Loucy (cell line): Measurements from ENCODE around the gene ZNF593.

Source experiments
- H2AFZ ChIP-seq: fragments of 200-600 bp; sonication (generic); 2 replicates; pipeline ENCODE4 v1.6.0; 2016; ENCODE audit warnings: antibody characterized with exemption, mild to moderate bottlenecking, low read length, moderate library complexity
- H3F3A ChIP-seq: fragments of 200-600 bp; 2 replicates; pipeline ENCODE4 v1.6.0; 2016; ENCODE audit warnings: antibody characterized with exemption, low read depth, mild to moderate bottlenecking
- H3K27me3 ChIP-seq: fragments of 200-600 bp; sonication (generic); 2 replicates; pipeline ENCODE4 v1.6.1; 2014; ENCODE audit warnings: low read length, mild to moderate bottlenecking; ENCODE audit not compliant: insufficient read depth, poor library complexity, severe bottlenecking
- H3K36me3 ChIP-seq: fragments of 200-600 bp; sonication (generic); 2 replicates; pipeline ENCODE4 v1.6.1; 2016; ENCODE audit warnings: low read length; ENCODE audit not compliant: insufficient read depth
- H3K4me1 ChIP-seq: fragments of 200-600 bp; sonication (generic); 2 replicates; pipeline ENCODE4 v1.5.1; 2014; ENCODE audit warnings: low read length, mild to moderate bottlenecking; ENCODE audit not compliant: insufficient read depth, poor library complexity, severe bottlenecking
- H3K4me2 ChIP-seq: fragments of 200-600 bp; sonication (generic); 2 replicates; pipeline ENCODE4 v1.6.0; 2014; ENCODE audit warnings: antibody characterized with exemption, low read length, low read depth, mild to moderate bottlenecking; ENCODE audit not compliant: poor library complexity, severe bottlenecking
- H3K4me3 ChIP-seq: fragments of 200-600 bp; sonication (generic); 2 replicates; pipeline ENCODE4 v1.5.1; 2014; ENCODE audit warnings: low read length, mild to moderate bottlenecking, mixed read lengths; ENCODE audit not compliant: poor library complexity, severe bottlenecking
- H3K79me2 ChIP-seq: fragments of 200-600 bp; sonication (generic); 2 replicates; pipeline ENCODE4 v1.6.1; 2014; ENCODE audit warnings: low read length; ENCODE audit not compliant: insufficient read depth
- H3K9ac ChIP-seq: fragments of 200-600 bp; sonication (generic); 2 replicates; pipeline ENCODE4 v1.6.0; 2014; ENCODE audit warnings: mild to moderate bottlenecking, low read depth, low read length, moderate library complexity; ENCODE audit not compliant: poor library complexity, severe bottlenecking
- H3K9me2 ChIP-seq: fragments of 200-600 bp; sonication (generic); replicated peaks from 2 replicates; pipeline ENCODE4 v1.6.1; 2016; ENCODE audit warnings: low read depth, low read length, mixed read lengths
- H3K9me3 ChIP-seq: fragments of 200-600 bp; sonication (generic); 2 replicates; pipeline ENCODE4 v1.6.1; 2014; ENCODE audit warnings: mild to moderate bottlenecking, antibody characterized with exemption, low read length, low read depth; ENCODE audit not compliant: insufficient read depth
- H4K20me1 ChIP-seq: fragments of 200-600 bp; sonication (generic); 2 replicates; pipeline ENCODE4 v1.6.0; 2014; ENCODE audit warnings: antibody characterized with exemption, low read length, mild to moderate bottlenecking; ENCODE audit not compliant: insufficient read depth, poor library complexity, severe bottlenecking
- EZH2phosphoT487 ChIP-seq: fragments of 200-600 bp; IDR thresholded peaks from 2 replicates; pipeline ENCODE4 v1.6.1; 2018; ENCODE audit warnings: antibody characterized with exemption, mild to moderate bottlenecking, moderate library complexity, borderline replicate concordance
- TF ChIP-seq, protein P1 (sequence below): fragments of 200-600 bp; sonication (generic); conservative IDR thresholded peaks from 2 replicates; pipeline ENCODE4 v1.5.1; 2014; ENCODE audit warnings: mild to moderate bottlenecking, antibody characterized with exemption, low read length

The ZNF593 gene

DNA sequence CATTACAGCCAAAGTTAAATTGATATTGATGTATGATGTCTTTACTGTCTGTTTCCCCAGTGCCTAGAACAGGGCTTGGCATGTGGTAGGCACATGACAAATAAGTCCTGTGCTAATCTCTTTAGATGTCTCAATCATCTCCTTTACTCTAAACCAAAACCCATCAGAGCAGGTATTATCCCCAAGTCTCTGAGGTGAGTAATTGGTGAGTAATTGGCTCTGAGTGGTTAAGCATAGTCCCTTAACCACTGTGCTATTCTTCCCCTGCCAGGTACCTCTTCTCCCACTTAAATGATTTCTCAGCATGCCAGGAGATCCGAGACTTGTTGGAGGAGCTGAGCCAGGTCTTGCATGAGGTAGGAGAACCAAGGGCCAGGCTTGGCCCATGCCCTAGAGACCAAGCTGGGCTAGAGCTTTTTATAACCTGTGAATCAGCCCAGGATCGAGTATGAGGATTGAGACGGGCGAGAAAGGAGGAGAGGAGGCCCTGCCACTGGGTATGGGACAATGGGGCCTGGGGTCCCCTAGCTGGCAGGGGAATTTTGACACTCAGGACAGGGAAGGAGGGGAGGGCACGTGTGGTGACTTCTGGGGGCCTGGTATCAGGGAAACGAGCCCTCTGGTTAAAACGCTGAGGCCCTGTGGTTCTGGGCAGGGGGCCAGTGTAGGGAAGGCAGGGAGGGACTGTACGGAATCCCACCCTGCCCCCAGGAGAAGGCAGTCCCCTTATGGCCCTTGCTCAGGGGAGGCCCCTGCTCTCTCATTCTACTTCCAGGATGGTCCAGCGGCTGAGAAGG, 12.1 kb downstream of the ZNF593 start:
- H3K4me3 ChIP-seq = no peak overlapping the region
- no peaks in the 10 kb centered on the region for H3K9me3 ChIP-seq
- no peaks in the 10 kb centered on the region for H3K4me1 ChIP-seq
- H3K79me2 ChIP-seq = no peaks in the 10 kb centered on the region
- no peaks in the 10 kb centered on the region for H3K36me3 ChIP-seq
- no peak overlapping the region for H3K9ac ChIP-seq
- no peaks in the 10 kb centered on the region for H4K20me1 ChIP-seq
- TF ChIP-seq EZH2phosphoT487 = no peak
- TF ChIP-seq, protein P1, sequence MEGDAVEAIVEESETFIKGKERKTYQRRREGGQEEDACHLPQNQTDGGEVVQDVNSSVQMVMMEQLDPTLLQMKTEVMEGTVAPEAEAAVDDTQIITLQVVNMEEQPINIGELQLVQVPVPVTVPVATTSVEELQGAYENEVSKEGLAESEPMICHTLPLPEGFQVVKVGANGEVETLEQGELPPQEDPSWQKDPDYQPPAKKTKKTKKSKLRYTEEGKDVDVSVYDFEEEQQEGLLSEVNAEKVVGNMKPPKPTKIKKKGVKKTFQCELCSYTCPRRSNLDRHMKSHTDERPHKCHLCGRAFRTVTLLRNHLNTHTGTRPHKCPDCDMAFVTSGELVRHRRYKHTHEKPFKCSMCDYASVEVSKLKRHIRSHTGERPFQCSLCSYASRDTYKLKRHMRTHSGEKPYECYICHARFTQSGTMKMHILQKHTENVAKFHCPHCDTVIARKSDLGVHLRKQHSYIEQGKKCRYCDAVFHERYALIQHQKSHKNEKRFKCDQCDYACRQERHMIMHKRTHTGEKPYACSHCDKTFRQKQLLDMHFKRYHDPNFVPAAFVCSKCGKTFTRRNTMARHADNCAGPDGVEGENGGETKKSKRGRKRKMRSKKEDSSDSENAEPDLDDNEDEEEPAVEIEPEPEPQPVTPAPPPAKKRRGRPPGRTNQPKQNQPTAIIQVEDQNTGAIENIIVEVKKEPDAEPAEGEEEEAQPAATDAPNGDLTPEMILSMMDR = no peak
- no peaks in the 10 kb centered on the region for H3K9me2 ChIP-seq
- H3K27me3 ChIP-seq = no peaks in the 10 kb centered on the region
- H3F3A ChIP-seq = no peaks in the 10 kb centered on the region
- H2AFZ ChIP-seq = no peak overlapping the region
- no peak overlapping the region for H3K4me2 ChIP-seq

DNA sequence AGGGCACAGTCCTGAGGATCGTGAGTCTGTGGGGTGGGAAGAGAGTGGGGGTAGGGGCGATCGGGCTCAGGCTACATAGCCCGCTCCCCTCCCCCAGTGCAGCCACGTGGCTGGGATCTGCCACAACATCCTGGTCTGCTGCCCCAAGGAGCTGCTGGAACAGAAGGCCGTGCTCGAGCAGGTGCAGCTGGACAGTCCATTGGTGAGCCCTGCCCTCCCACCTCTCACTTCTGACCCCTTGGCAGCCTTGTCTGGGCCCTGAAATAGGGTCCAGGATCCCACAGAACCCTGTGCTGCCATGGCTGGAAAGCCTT, 12.6 kb downstream of the ZNF593 start:
- no peaks in the 10 kb centered on the region for H3F3A ChIP-seq
- TF ChIP-seq, protein P1 = no peak
- TF ChIP-seq EZH2phosphoT487 = no peak
- H3K4me1 ChIP-seq = no peaks in the 10 kb centered on the region
- H3K9ac ChIP-seq = no peak overlapping the region
- no peak overlapping the region for H2AFZ ChIP-seq
- no peaks in the 10 kb centered on the region for H4K20me1 ChIP-seq
- no peaks in the 10 kb centered on the region for H3K9me2 ChIP-seq
- no peaks in the 10 kb centered on the region for H3K36me3 ChIP-seq
- no peaks in the 10 kb centered on the region for H3K79me2 ChIP-seq
- no peaks in the 10 kb centered on the region for H3K9me3 ChIP-seq
- no peak overlapping the region for H3K4me2 ChIP-seq
- no peaks in the 10 kb centered on the region for H3K27me3 ChIP-seq
- H3K4me3 ChIP-seq = no peak overlapping the region

GRCh38 chr1:26184086-26184485, 14.4 kb downstream of the ZNF593 start:
- Histone ChIP-seq H3K9ac (no peak overlapping the region), H3F3A (no peaks in the 10 kb centered on the region), H4K20me1 (no peaks in the 10 kb centered on the region), H3K27me3 (no peaks in the 10 kb centered on the region), H3K79me2 (no peaks in the 10 kb centered on the region), H3K9me2 (no peaks in the 10 kb centered on the region), H3K4me2 (no peak overlapping the region), H2AFZ (no peak overlapping the region), H3K36me3 (no peaks in the 10 kb centered on the region), H3K4me3 (no peak overlapping the region), H3K4me1 (no peaks in the 10 kb centered on the region), H3K9me3 (no peaks in the 10 kb centered on the region)
- TF ChIP-seq, protein P1 = no peak
- TF ChIP-seq EZH2phosphoT487 = no peak
